Measurements from ENCODE around the gene PDE6B.
A peak's percentile ranks its signal among the peaks of the same experiment; 100 is the strongest.
"Not testable (repeated sequence)": the region's sequence is repeated elsewhere in the genome, so short reads cannot be mapped to it uniquely, and the experiment has no call there.

PDE6B gene

DNA sequence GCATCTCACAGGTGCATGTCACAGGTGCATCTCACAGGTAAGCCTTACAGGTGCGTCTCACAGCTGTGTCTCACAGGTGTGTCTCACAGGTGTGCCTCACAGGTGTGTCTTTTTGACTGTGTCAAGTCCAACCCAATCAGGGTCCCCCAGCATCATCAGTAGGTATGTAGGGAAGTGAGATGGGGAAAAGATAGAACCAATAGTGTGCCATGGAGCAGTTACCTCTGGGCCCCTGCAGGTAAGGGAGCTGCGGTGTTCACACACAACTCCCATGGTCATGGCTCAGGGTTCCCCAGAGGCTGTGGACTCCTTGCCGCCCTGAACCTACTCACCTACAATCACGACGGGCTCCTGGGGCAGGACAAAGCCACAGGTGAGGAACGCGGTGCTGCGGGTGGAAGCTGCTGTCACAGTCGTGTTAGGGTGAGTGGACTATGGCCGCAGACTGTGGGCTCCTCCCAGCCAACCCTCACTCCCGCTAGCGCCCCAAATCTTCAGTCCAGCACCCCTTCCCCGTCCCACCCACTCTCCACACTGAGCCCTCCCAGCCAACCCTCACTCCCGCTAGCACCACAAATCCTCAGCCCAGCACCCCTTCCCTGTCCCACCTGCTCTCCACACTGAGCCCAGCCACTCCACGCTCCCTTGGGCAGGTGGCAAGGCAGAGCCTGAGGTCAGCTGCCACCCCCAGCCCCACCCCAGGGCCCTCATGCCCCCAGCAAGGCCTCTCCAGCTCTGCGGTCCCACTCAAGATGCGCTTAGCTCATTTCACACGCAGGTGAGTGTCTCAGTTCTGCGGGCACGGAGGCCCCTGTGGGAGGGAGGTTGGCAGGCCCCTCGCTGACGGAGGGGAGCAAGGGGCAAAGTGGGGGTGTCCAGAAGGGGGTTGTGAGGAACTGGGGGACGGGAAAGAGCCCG is 2.1 kb upstream of the PDE6B start:
- DNase-seq = no peak

DNA sequence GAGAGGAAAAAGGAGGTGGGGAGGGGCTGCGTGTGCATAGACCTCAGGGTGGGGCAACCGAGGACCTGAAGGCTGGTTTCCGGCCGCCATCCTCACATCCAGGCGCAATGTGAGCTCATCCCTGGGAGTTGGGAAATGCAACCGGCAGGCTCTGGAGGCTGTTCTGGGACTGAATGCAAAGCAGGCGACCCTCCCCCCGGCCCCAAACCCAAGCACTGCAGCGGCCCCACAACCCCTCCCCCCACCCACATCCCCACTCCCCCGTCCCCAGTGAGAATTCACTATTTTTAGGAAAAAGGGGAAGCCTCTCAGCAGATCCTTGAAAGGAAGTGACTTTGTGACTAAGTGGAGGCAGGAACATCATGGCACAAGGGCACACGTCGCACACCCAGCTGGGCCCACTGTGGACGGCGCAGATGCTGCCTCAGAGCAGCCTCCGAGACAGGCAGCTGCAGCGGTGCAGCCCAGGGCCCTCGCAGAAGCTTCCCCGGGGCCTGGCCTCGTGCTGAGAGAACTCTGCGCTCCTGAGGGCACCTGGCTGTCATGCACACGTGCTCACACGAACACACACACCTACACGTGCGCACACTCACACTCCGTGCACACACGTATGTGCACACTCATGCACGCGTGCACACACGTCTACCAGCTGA is 1.3 kb upstream of the PDE6B start:
- DNase-seq = no peak

DNA sequence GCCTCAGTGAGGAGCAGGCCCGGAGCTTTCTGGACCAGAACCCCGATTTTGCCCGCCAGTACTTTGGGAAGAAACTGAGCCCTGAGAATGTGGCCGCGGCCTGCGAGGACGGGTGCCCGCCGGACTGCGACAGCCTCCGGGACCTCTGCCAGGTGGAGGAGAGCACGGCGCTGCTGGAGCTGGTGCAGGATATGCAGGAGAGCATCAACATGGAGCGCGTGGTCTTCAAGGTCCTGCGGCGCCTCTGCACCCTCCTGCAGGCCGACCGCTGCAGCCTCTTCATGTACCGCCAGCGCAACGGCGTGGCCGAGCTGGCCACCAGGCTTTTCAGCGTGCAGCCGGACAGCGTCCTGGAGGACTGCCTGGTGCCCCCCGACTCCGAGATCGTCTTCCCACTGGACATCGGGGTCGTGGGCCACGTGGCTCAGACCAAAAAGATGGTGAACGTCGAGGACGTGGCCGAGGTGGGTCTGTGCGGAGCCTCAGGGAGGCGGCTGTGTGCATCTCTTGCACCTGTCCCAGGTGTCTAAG is 323 bp downstream of the PDE6B start:
- DNase-seq = no peak

DNA sequence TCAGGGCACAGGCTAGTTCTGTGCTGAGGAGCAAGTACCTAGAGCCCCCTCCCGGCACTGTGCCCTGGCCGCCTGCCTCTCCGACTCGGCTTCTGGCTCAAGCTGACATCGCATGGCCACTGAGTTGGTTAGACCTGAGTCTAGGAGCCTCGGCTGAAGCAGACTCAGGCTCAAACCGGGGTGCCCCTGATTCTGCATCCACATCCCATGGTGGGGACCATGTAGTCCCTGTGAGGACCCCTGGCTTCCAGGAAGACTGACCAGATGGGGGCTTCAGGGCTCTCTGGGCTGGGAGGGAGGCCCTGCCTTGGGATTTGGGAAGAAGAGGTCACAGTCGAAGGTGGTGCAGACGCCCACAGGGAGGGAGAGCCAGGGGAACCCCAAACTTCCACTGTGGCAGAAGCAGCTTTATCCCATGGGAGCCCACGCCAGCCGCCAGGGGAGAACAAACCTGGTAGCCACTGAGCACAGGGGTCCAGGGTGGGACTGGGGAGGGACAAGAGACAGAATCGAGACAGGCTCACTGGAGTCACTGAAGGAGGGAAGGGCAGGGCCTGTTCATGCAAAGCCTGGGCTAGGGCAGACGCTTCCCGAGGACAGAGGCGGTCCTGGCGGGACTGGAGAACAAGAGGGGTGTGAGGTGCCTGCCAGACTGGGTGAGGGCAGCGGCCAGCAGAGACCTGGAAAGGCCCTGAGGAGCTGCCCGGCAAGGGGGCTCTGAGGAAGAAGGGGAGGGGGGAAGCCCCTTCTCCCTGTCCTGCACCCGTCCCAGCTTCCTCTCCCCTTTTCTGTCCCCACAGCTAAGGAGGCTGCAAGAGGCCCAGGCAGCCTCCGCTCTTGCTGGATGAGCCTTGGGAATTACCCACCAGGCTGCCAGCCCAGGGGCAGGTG is 1.1 kb downstream of the PDE6B start:
- DNase-seq = no peak

DNA sequence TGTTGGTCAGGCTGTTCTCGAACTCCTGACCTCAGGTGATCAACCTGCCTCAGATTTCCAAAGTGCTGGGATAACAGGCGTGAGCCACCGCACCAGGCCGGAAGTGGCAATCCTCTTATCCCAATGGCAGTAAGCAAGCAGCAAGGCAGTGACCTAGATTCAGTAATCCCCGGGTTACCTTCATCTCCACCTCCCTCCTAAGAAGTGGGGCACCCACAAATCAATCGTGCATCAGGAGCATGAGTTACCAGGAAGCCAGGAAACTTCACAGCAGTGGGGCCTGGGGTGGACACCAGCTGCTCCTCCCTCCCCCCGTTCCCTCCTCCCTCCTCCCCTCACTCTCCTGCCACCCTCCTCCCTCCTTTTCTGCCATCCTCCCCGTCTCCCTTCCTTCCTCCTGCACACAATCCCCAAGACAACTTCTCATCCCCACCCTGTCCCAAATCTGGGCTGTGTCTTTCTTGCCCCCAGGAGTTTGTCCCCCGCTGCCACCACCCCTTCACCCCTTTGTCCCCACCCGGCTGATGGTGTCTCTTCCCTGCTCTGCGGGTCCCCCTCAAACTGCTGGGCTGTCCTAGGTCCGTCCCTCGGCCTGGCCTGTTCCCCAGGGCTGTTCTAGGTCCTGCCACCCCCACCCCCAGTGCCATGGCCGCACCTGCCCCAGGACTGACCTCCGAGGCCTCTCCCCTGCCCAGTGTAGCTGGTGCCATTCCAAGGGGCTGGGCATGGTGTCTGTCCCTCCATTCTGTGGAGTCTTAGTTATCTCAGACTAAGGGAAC is 2.2 kb downstream of the PDE6B start:
- no peak for DNase-seq

DNA sequence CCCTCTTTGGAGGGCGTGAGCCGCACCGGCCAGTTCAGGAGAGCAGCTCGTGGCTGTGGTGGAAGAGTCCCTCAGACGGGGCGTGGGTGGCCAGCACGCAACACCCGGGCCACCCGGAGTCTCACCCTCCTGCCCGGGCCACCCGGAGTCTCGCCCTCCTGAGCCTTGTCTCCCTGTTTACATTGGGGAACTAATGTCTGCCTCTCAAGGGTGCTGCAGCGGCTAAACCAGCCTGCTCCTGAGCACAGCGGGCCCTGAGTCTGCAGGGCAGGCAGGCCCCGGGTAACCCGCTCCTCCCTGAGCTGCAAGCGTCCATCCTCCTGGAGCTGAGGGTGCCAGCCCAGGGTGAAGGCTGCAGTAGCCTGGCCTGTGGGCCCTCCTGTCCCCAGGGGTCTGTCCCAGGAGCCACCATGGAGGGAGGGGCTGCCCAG is 3.0 kb downstream of the PDE6B start:
- DNase-seq = no peak

DNA sequence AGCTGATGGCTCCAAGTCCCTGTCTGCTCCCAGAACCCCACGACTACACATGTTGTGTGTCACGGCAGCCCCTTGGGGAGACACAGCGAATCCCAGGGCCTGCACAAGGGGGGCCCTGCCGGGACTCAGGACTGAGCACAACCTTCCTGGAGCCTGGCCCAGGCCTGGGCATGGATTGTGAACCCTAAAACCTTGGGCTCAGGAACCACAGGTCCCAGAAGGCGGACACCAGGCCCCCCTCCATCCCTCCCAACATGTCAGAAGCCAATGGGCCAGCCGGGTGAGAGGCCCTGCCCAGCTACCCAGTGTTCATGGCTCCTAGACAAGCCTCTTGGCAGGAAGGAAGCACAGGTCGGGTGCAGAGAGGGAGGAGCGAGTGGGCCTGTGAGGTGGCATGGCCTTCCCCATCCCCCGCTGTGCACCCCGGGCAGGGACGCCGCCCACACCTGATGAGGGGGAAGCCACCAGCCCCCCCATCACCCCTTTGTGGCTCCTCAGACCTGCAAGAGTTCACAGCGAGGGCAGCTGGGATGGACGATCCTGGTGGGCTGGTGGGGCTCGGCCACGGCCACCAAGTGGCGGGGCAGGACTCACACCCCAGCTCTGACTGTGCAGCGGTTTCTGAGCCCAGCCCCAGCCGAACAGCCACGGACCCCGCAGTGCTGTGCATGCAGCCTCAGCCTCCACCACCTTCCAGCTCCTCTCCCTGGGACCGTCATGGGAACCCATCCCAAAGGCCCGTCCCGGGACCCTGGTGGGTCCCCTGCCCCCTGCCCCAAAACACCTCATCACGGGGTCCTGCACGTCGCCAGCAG is 3.7 kb downstream of the PDE6B start:
- no peak for DNase-seq

DNA sequence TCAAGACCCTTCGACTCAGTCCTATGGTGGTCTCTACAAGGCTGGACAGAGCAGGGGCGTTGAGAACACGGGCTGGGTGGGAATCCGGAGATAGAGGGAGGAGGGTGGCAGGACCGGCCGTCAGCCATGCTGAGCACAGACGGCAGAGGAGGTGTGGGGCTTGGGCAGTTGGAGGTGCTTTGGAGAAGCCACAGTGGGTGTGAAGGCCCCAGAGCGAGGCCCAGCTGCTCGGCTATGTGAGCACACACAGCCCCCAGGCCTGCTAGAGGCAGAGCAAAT is 4.2 kb downstream of the PDE6B start:
- no peak for DNase-seq

DNA sequence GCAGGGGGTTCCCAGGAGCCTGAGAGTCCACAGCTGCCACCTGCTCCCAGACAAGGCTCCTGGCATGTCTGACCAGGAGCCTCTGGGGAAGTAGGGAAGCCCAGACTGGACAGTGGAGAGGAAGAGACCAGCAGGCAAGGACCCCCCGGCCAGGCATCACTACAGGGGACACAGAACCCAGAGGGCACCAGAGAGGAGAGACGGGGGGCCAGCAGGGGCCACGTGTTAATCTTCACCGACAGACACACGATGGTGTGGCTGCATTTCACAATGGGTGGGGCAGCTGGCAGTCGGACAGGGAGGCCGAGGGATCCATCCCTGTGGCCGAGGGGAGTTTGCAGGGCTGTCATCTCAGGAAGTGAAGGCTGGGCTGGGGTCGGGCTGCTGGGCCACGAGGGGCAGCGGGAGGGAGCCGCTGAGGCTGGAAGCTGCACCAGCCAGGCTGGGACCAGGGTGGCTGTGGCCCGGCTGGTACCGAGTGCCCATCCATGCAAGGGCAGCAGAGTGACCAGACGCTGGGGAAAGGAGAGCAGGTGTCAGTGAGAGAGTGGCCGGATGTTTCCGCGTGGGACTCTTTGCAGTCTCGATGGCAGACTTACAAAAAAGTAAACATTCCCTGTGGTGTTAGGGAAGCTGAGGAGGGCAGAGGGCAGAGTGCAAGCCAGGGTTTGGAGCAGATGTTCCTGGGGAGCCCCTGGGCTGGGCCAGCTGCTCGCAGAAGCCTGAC is 4.7 kb downstream of the PDE6B start:
- no peak for DNase-seq

DNA sequence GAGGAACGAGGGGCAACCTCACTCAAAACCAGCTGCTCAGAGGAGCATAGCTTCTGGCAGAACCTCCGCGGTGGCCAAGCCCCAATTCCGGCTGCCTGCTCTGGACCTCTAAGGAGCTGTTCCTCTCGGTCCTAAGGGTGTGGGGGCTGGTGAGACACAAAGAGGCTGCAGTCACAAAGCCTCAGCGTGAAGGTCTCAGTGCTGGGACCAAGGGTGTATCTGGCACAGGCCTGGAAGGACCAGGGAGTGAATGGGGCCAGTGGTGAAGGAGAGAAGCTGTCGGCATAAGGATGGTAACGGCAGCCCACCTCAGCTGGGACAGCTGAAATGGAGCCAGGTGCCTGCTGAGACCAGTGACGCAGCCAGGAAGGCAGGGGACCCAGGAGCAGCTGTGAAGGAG is 5.3 kb downstream of the PDE6B start:
- DNase-seq = no peak

DNA sequence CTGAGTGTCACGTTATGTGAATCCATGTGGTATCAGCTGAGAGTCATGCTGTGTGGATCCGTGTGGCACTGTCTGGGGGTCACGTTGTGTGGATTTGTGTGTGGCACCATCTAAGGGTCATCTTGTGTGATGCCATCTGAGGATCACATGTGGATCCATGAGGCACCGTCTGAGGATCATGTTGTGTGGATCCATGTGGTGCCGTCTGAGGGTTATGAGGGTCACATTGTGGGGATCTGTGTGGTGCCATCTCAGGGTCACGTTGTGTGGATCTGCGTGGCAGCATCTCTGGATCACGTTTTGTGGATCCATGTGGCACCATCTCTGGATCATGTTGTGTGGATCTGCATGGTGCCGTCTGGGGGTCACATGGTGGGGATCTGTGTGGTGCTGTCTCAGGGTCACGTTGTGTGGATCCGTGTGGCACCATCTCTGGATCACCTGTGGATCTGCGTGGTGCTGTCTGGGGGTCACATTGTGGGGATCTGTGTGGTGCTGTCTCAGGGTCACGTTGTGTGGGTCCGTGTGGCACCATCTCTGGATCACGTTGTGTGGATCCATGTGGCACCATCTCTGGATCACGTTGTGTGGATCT is 6.9 kb downstream of the PDE6B start:
- no peak for DNase-seq

DNA sequence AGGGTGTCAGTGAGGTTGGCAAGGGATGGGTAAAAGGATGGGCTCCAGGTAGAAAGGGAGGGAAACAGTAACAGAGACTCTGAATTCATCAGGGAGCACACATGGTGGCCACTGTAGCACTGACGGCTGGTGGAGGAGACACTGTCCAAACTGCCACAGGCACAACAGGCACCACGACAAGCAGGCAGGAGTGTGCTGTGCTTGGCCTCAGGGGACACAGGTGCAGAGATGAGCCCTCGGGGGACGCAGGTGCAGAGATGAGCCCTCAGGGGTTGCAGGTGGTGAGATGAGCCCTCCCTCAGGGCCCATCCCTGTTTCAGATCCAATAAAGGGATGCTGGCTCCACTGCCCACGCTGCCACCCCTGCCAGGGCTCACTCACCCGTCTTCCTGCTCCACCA is 7.6 kb downstream of the PDE6B start:
- DNase-seq = no peak

DNA sequence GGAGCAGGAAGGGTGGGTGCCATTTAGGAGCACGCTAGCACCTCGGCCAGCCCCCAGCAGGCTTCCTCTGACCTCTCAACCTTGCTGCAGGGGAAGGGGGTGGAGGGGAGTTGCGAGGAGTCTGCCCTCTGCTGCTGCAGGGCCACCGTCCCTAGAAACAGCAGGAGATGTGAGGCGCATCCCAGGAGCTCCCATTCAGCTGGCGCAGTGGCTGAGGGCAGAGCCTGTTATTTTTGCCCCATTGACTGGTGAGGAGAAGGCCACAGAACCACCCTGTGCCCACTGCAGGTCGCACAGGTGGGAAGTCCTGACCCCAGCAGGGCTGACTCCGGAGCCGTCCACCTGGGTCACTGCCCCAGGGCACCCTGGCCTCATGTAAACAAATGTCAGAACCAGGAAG is 8.0 kb downstream of the PDE6B start:
- no peak for DNase-seq

DNA sequence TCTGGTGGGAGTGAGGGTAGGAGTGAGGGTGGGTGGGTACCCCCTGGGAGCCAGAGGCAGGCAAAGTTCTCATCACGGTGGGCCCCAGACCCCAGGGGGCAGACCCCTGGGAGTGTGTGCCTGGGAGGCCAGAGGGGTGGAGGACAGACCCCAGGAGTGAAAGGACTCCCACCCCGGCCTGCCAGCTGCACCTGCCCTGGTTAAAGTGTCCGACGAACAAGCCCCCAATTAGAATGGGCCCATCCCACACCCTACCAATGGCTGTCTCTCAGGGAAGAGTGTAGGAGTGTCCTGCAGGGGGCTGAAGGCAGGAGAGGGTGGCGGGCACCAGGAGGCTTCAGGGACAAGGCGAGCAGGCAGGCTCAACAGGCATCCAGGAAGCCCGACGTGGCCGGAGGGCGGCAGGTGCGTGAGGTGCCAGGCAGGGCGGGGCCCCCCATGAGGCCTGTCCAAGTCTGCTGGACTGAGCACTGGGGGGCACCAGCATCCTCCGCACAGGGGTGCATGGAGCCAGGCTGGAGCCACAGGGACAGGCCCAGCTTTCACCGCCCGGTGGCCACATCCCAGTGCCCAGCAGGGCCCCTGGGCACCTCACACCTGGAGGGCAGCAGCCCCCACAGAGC is 8.7 kb downstream of the PDE6B start:
- DNase-seq = peak; percentile 9

DNA sequence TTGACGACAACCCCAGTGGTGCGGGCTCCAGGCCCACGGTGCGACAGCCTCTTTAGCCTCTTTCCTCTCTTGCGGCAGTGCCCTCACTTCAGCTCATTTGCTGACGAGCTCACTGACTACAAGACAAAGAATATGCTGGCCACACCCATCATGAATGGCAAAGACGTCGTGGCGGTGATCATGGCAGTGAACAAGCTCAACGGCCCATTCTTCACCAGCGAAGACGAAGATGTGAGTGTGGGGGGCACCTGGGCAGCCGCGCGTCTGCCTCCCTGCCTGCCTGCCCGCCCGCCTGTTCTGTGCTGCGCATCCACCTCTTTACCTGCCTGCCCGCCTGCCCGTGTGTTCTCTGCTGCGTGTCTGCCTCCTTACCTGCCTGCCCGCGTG is 9.2 kb downstream of the PDE6B start:
- no peak for DNase-seq

DNA sequence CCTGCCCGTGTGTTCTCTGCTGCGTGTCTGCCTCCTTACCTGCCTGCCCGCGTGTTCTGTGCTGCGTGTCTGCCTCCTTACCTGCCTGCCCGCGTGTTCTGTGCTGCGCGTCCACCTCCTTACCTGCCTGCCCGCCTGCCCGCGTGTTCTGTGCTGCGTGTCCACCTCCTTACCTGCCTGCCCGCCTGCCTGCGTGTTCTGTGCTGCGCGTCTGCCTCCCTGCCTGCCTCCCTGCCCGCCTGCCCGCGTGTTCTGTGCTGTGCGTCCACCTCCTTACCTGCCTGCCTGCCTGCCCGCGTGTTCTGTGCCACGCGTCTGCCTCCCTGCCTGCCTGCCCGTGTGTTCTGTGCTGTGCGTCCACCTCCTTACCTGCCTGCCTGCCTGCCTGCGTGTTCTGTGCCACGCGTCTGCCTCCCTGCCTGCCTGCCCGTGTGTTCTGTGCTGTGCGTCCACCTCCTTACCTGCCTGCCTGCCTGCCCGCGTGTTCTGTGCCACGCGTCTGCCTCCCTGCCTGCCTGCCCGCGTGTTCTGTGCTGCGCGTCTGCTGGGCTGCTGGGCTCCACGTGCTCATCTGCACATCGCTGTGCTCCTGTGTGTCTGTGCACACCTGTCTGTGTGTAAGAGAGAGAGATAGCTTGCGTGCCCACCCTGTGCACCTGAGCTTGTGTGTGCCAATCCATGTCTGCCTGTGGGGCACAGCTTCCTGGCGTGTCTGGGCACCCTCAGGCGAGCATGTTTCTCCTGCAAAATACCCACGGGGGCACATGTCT is 9.9 kb downstream of the PDE6B start:
- DNase-seq = not testable (repeated sequence)

DNA sequence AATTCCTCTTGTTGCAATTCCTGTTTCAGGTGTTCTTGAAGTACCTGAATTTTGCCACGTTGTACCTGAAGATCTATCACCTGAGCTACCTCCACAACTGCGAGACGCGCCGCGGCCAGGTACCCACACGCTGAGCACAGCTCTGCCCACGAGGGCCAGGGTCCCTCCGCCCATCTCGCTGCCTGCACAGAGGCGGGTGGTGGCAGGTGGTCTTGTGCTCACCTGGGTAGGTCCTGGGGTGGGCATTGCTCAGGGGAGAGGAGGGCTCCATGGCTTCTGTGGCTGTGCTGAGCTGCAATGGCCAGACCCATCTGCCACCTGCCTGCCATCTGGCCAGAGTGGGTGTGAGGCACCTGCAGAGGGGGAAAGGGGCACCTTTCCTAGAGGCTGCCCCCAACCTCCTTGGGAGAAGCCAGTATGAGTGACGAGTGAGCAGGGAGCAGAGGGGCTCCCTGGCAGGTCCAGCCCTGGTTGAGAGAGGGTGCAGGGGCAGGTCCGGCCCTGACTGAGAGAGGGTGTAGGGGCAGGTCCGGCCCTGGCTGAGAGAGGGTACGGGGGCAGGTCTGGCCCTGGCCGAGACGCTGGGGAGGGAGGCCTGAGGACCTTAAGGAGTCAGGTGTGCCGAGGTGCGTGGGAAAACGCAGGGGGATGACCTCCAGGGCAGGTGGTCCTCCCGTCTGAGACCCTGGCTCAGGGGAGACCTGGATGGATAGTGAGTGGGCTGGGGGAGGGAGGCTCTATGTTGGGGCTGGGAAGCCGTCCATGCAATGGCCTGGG is 10.7 kb downstream of the PDE6B start:
- peak; percentile 6 for DNase-seq

DNA sequence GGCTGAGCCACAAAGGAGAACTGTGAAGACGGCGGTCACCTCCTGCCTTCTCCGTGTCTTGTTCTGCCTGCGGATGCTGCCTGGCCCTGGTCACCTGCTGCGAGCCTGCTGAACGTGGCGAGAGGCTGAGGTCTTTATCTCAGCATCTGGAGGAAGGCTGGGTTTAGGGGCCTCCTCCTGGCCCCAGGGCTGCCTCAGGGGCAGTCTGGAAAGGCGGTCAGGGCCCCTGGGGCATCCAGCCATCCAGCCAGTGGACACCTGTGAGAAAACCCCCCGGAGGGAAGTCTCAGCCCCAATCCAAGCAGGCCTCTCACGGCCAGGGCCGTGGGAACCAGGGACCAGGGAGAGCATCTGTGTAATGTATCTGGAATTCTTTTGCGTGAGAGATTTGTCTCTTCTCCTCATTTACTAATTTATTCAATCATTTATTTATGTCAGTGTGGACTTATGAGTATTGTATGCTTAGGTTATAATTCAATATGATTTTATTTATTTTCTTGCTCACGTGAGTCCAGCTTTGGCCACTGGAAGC is 11.3 kb downstream of the PDE6B start:
- DNase-seq = no peak
